ENCODE measurements around the gene EHBP1.

DNA sequence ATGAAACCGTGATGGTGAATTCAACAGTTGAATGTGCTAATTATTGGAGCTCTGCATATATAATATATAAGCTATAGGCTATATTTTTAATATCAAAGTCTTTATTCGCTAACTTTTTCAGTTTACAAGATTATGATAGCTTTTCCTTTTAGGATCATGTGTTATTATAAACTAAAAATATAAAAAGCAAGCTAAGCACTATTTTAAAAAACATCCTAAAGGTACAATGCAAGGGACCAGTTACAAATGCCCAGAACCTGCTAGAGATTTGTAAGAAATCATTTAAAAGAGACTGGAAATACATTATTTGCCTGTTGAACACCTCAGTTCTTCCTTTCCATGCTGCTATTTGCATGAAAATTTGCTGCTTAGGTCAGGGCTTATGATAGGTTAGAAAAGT lies 43.4 kb upstream of the EHBP1 start:
- TF ChIP-seq POLR2AphosphoS5 (IDR thresholded peaks at IDR 0.05; ENCODE audit: low read depth) (no peak), CREB1 (CRISPR knock-in tag; IDR thresholded peaks at IDR 0.05; ENCODE audit: low read depth) (no peak)
- TF ChIP-seq, protein P1, sequence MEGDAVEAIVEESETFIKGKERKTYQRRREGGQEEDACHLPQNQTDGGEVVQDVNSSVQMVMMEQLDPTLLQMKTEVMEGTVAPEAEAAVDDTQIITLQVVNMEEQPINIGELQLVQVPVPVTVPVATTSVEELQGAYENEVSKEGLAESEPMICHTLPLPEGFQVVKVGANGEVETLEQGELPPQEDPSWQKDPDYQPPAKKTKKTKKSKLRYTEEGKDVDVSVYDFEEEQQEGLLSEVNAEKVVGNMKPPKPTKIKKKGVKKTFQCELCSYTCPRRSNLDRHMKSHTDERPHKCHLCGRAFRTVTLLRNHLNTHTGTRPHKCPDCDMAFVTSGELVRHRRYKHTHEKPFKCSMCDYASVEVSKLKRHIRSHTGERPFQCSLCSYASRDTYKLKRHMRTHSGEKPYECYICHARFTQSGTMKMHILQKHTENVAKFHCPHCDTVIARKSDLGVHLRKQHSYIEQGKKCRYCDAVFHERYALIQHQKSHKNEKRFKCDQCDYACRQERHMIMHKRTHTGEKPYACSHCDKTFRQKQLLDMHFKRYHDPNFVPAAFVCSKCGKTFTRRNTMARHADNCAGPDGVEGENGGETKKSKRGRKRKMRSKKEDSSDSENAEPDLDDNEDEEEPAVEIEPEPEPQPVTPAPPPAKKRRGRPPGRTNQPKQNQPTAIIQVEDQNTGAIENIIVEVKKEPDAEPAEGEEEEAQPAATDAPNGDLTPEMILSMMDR (conservative IDR thresholded peaks at IDR 0.05; ENCODE audit: low read depth in 2 of 2): no peak

All from GM23338 (cell line).